ENCODE results near the gene CNN2. TPM values are rescaled to one million over a fixed set of nuclear protein-coding genes. Genes with fewer than 3 reads are reported as not detected.

The CNN2 gene
- total RNA-seq, 3 donors from 2014 or later (not counting 1 experiment from before 2014, with no cell fraction given), result 163 to 276 (median 179) TPM

- Histone ChIP-seq H3K4me3 (ENCODE audit: low read length) (no peak overlapping the region), H3K36me3 (ENCODE audit: control insufficient read depth, insufficient read depth, low read length) (peaks cover 4% of the 10 kb centered on the region), H3K27me3 (ENCODE audit: control insufficient read depth, insufficient read depth, low read length) (peaks cover 16% of the 10 kb centered on the region), H3K4me1 (ENCODE audit: control insufficient read depth, insufficient read depth, low read length) (peaks cover 21% of the 10 kb centered on the region), H3K9me3 (ENCODE audit: control insufficient read depth, insufficient read depth, low read length) (no peaks in the 10 kb centered on the region), H3K27ac (ENCODE audit: low read length) (no peak overlapping the region)
- peaks cover 7 to 13% of the 10 kb centered on the region in 2 donors for H3K4me1 Mint-ChIP-seq
- 83% methylated on average over 26 of the region's 26 CpGs for whole genome bisulfite sequencing (ENCODE audit: insufficient coverage)
- no peaks in the 10 kb centered on the region for H3K9me3 Mint-ChIP-seq
- no peak overlapping the region for H3K27ac Mint-ChIP-seq
- peaks cover 9 to 18% of the 10 kb centered on the region in 2 donors for H3K27me3 Mint-ChIP-seq (ENCODE audit: low read depth in 2 of 2)
- TF ChIP-seq CTCF (IDR thresholded peaks at IDR 0.05), result no peak
- H3K36me3 Mint-ChIP-seq, result no peaks in the 10 kb centered on the region
- intact Hi-C loops (cut with micrococcal nuclease), result no loop called here
- ATAC-seq, result no peak
- no peak for DNase-seq
- H3K4me3 Mint-ChIP-seq, result no peak overlapping the region
Observed at GRCh38 chr19:995051-995827, 31.2 kb upstream of the CNN2 start.

GRCh38 chr19:996051-996838 is 30.2 kb upstream of the CNN2 start:
- ATAC-seq, result peak; percentile 72 to 79 (median 73)
- Histone ChIP-seq H3K27ac (ENCODE audit: low read length) (peak overlapping the region; percentile 22), H3K4me1 (ENCODE audit: control insufficient read depth, insufficient read depth, low read length) (peaks cover 27% of the 10 kb centered on the region), H3K9me3 (ENCODE audit: control insufficient read depth, insufficient read depth, low read length) (no peaks in the 10 kb centered on the region), H3K4me3 (ENCODE audit: low read length) (no peak overlapping the region), H3K27me3 (ENCODE audit: control insufficient read depth, insufficient read depth, low read length) (peaks cover 21% of the 10 kb centered on the region), H3K36me3 (ENCODE audit: control insufficient read depth, insufficient read depth, low read length) (peaks cover 4% of the 10 kb centered on the region)
- peak overlapping the region; percentile 78 for H3K4me3 Mint-ChIP-seq
- peak overlapping the region; percentile 84 to 94 for H3K27ac Mint-ChIP-seq
- WGBS (ENCODE audit: insufficient coverage), result 20% methylated on average over 64 of the region's 64 CpGs
- H3K27me3 Mint-ChIP-seq (ENCODE audit: low read depth in 2 of 2), result peaks cover 9 to 22% of the 10 kb centered on the region in 2 donors
- no peak for TF ChIP-seq CTCF (IDR thresholded peaks at IDR 0.05)
- H3K9me3 Mint-ChIP-seq, result no peaks in the 10 kb centered on the region
- DNase-seq, result peak; percentile 75 to 91
- H3K4me1 Mint-ChIP-seq, result peaks cover 7 to 13% of the 10 kb centered on the region in 2 donors
- no peaks in the 10 kb centered on the region for H3K36me3 Mint-ChIP-seq
- intact Hi-C loops (cut with micrococcal nuclease), result no loop called here

GRCh38 chr19:998064-998463 is 28.3 kb upstream of the CNN2 start:
- 68% methylated on average over 6 of the region's 6 CpGs for WGBS (ENCODE audit: insufficient coverage)
- H3K4me3 Mint-ChIP-seq, result no peak overlapping the region

More at GRCh38 chr19:998064-998463, 28.3 kb upstream of the CNN2 start:
- Histone ChIP-seq H3K4me1 (ENCODE audit: control insufficient read depth, insufficient read depth, low read length) (peaks cover 34% of the 10 kb centered on the region), H3K27me3 (ENCODE audit: control insufficient read depth, insufficient read depth, low read length) (peaks cover 30% of the 10 kb centered on the region), H3K36me3 (ENCODE audit: control insufficient read depth, insufficient read depth, low read length) (no peaks in the 10 kb centered on the region), H3K9me3 (ENCODE audit: control insufficient read depth, insufficient read depth, low read length) (no peaks in the 10 kb centered on the region), H3K27ac (ENCODE audit: low read length) (no peak overlapping the region), H3K4me3 (ENCODE audit: low read length) (no peak overlapping the region)
- peaks cover 7 to 16% of the 10 kb centered on the region in 2 donors for H3K4me1 Mint-ChIP-seq
- H3K36me3 Mint-ChIP-seq, result no peaks in the 10 kb centered on the region
- intact Hi-C loops (cut with micrococcal nuclease), result no loop called here
- DNase-seq, result no peak
- no peaks in the 10 kb centered on the region for H3K9me3 Mint-ChIP-seq
- peaks cover 16 to 27% of the 10 kb centered on the region in 2 donors for H3K27me3 Mint-ChIP-seq (ENCODE audit: low read depth in 2 of 2)
- H3K27ac Mint-ChIP-seq, result no peak overlapping the region
- TF ChIP-seq CTCF (IDR thresholded peaks at IDR 0.05), result no peak
- no peak for ATAC-seq

Data from natural killer cell (primary cell).